GM19238 (cell line): ENCODE measurements around the gene TSKU.
"Not testable (repeated sequence)": the region's sequence is repeated elsewhere in the genome, so short reads cannot be mapped to it uniquely, and the experiment has no call there.

Experiments
- DNase-seq: peaks from one replicate; pipeline ENCODE4 v3.0.0; 2011; ENCODE audit warnings: low spot score; ENCODE audit not compliant: insufficient read length

TSKU gene

DNA sequence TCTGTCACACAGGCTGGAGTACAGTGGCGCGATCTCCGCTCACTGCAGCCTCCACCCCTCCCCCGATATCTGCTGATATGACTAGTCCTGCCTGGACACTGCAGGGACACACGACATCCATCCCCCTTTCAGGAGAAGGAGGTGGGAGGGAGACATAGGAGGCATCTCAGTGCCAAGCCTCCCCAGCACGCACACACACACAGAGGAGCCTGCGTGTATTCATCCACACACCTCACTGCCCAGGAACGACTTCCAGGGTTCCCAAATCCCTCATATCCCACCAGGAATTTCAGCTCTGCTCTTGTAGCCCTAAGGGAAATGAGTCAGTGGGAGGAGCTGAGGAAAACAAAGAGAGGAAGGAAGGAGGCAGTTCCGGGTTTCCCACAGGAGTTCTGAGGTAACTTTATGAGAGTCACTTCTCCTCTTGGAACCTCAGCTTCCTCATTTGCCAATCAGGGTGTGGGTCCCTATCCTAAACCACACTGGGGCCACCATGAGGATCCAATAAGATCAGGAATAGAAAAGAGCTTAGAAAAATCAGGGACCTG is 40.4 kb downstream of the TSKU start:
- DNase-seq, result no peak

DNA sequence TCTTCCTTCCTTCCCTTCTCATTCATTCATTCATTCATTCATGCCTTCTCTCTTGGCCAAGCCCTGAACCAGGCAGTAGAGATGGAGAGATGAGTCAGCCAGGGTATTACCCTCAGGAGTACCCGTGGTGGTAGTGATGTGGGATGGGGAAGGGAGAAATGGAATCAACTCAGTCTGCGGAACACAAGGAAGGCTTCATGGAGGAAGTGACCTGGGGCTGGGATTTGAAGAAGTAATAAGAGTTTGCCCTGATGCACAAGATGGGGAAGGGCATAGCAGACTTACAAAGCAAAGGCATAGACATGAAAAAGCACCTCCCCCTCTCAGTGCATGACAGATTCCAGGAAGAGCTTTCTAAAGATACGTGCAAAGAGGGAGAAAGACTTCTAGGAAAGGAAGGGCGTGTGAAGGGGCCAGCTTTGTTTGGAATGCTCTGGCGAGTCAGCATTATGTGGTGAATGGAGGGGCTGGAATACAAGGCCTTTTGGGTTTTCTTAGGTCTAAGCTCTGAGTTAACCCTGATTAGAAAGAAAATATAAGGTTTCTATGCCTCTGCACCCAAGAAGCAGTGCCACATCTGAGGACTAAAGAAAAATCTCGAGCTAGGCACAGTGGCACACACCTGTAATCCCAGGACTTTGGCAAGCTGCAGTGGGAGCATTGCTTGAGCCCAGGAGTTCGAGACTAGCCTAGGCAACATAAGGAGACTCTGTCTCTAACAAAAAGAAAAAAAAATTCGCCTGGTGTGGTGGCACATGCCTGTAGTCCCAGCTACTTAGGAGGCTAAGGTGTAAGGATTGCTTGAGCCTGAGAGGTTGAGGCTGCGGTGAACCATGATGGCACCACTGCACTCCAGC is 41.2 kb downstream of the TSKU start:
- no peak for DNase-seq

DNA sequence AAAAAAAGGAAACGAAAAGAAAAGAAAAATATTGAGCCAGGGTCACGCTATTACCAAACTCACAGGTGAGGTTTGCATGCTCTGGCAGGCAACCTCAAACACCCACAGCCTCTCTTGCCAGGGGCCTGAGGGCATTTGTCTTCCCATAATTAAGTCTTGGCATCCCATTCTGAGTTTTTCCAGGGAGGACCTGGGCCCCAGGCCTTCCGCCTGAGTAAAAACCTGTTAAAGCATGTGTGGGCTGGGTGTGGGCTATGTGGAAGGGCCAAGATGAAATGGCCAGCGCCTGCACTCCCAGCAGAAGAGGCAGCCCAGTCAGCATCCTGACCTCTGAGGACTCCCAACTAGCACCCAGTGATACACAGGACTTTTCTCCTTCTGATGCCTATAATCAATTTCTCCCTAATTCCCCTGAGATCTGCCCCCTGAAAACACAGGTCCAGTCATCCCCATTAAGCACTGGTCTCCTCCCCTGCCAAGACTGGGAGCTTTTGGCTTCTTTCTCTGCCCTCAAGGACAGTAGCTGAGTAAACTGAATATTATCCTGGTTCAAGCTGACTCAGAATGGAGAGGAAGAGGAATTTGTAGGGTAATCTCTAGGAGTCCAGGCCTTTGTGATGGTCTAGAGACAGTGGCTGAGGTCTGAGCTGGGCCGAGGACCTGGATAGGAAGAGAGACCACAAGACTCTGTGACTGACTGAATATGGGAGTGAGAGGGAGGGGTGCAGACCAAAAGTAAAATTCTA is 42.0 kb downstream of the TSKU start:
- no peak for DNase-seq

DNA sequence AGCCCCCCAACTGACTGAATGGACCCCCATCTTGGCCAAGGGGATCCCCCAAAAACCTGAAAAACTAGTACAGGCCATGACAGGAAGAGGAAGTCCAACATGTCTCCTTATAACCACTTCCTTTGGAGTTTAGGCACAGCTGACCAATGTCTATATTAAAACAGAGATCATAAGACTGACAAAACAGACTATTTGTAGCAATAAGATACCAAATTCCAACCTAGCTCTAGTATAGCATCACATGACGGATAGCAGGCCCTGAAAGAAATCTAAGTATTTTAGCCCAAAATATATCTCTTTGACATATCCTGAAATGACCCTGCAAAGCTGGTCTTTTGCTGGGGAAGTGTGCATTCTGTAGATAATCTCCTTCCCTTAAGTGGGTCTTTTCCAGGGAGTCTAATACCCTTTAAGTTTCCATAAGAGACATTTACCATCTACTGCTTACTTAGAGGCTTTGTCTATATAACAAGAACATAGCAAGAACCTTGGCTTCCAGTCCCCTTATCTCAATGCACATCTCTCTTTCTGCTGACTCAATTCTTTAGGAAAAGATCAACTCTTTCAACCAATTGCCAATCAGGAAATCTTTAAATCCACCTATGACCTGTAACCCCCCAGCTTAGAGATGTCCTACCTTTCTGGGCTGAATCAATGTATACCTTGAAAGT is 42.7 kb downstream of the TSKU start:
- no peak for DNase-seq

DNA sequence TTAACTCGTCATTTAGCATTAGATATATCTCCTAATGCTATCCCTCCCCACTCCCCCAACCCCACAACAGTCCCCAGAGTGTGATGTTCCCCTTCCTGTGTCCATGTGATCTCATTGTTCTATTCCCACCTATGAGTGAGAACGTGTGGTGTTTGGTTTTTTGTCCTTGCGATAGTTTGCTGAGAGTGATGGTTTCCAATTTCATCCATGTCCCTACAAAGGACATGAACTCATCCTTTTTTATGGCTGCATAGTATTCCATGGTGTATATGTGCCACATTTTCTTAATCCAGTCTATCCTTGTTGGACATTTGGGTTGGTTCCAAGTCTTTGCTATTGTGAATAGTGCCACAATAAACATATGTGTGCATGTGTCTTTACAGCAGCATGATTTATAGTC is 43.4 kb downstream of the TSKU start:
- not testable (repeated sequence) for DNase-seq

DNA sequence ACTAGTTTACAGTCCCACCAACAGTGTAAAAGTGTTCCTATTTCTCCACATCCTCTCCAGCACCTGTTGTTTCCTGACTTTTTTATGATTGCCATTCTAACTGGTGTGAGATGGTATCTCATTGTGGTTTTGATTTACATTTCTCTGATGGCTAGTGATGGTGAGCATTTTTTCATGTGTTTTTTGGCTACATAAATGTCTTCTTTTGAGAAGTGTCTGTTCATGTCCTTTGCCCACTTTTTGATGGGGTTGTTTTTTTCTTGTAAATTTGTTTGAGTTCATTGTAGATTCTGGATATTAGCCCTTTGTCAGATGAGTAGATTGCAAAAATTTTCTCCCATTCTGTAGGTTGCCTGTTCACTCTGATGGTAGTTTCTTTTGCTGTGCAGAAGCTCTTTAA is 43.8 kb downstream of the TSKU start:
- DNase-seq, result not testable (repeated sequence)

DNA sequence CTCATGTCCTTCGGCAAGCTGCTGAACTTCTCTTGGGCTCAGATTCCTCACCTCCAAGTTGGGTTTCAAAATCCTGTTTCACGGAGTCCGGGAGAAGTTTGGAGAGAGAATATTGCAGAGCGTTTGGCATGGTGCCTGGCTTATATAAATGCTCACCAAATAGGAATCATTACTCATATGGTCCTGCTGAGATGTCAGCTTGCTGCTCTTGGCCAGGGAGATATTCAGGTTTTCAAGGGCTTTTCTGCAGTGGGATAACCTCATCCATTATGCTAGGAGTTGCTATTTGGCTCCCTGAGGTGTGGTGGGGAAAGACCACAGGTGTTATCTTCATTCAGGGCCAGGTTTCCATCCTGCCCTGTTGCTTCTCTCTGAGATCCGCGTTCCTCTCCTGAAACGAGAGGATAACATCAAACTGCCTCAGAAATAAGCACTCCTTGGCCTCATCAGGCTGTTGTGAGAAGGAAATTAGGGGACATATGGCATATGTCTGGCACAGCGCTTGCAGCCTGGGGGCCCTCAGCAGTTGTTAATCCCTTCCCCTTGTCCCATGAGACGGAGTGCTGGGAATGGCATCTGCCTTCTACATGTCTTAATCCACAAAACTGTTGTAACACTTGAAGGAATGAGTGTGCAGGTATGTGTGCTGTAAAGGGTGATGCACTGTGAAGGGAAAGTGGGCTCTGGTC is 47.6 kb downstream of the TSKU start:
- DNase-seq, result no peak

DNA sequence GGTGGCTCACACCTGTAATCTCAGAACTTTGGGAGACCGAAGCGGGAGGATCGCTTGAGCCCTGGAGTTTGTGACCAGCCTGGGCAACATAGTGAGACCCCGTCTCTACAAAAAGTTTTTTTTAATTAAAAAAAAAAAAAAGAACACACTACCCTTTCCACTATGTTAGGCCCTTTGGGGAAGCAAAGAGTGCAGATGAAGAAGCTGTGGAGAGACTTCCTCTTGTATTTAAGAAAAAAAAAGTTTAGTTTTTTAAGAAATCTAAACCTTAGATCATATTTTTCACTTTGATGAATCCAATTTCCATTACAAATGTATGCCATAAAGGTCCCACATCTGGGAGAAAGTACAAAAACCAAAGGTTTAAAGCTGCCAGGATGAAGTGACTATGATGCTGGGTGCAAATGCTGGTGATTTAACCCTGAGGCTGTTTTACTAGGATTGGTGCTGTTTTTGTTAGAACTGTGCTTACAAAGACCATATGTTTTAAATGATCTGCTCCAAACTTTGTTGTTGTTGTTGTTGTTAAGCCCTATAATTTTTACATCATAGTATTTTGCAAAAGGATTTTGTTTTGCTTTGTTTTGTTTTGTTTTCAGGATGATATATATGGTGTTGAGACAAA is 48.6 kb downstream of the TSKU start:
- DNase-seq, result no peak

DNA sequence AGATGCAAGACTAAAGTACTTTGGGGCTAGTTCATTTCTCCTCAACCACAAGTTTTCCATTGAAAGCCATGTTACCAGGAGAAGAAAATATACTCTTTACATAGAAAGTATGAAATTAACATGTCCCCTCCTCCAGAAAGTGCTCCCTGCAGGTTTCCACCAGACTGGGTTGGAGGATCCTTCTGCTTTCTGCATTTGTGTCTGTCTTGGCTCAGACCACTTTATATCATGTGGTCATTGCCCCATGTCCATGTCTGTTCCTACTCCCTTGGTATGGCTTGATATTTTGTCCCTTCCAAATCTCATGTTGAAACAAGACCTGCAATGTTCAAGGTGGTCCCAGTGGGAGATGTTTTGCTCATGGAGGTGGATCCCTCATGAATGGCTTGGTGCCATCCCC is 49.2 kb downstream of the TSKU start:
- no peak for DNase-seq

DNA sequence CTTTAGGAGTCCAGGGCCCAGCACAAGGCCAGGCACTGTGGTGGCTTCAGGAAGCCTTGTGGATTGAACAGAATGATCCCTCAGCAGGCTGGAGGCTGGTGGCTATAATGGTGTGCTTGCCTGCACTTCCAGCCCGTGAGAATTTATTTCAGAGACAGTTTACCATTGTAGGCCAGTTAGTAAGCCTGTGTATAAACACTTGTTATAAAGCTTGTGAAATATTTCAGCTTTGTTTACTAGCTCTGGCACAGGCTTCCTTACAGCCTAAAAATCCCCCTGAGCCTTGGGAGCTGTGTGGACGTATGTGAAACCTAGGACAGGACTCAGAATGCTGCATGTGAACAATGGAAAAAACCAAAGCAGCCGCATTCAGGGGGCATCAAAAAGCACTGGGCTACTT is 51.0 kb downstream of the TSKU start:
- DNase-seq, result no peak

DNA sequence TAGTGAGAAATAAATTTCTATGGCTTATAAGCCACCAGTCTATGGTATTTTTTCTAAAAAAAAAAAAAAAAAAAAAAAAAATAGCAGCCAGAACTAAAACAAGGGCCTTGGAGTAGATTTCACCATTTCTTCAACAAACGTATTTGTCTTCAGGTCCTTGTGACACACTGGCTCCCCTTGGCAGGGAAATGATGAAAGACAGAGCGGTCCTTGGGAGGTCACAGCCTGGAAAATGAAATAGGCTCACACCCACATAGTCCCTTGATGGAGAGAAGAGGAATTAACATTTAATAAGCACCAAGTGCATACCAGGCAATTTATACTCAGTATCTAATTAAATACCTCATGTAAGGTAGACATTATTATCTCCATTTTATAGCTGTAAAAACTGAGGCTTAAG is 51.9 kb downstream of the TSKU start:
- no peak for DNase-seq

DNA sequence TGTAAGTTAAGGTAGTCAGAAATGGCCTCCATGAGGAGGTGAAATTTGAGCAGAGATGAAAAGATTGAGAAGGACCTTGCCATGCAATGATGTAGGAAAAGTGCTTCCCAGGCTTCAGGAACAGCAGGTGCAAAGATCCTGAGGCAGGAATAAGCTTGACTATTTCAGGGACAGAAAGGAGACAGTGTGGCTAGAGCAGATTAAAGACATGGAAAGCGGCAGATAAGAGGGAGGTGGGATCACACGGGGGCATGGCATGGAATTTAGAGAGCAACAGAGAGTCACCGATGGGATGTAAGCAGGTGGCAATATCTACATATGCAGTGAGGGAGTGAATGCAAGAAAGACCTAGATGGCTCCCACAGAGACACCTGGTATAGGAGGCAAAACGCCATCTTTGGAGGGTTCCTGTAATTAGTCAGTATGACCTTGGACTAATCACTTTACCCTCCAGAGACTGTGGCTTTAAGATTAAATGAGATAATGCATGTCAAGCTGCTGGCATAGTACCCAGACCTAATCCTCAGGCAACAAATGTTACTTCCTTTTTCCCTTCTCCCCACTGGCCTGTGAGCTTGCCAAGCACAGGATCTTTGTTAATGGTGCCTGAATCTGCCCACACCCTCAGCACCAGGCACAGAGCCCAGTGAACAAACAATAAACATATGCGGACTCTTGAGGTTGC is 52.9 kb downstream of the TSKU start:
- no peak for DNase-seq

DNA sequence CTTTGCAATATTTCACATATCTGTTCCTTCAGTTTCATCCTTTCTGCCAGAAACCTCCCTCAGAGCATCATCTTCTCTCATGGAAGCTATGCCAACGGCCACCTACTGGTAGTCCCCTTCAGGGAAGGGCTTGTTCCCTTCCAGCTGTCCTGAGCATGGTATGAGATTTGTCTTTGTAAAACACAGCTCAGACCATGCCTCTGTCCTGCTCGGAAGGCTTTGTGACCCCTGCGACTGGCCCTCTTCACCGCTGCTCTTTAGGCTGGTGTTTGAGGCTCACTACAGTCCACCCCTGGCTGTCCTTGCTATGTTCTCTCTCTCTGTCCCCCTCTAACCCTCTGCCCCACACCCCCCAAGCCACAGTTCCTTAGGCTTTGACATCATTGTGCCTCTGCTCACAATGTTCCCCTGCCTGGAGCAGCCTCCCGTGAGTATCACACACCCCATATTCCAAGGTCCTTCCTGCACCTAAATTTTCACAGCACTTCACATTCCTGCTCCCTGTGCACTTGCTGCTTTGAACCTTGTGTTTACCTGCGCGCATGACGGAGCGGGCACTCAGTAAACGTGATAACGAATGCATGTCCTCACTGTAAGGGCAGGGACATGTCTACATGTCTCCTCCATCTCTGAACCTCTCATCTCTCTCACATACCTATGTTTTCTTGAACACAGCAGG is 53.6 kb downstream of the TSKU start:
- DNase-seq, result no peak

DNA sequence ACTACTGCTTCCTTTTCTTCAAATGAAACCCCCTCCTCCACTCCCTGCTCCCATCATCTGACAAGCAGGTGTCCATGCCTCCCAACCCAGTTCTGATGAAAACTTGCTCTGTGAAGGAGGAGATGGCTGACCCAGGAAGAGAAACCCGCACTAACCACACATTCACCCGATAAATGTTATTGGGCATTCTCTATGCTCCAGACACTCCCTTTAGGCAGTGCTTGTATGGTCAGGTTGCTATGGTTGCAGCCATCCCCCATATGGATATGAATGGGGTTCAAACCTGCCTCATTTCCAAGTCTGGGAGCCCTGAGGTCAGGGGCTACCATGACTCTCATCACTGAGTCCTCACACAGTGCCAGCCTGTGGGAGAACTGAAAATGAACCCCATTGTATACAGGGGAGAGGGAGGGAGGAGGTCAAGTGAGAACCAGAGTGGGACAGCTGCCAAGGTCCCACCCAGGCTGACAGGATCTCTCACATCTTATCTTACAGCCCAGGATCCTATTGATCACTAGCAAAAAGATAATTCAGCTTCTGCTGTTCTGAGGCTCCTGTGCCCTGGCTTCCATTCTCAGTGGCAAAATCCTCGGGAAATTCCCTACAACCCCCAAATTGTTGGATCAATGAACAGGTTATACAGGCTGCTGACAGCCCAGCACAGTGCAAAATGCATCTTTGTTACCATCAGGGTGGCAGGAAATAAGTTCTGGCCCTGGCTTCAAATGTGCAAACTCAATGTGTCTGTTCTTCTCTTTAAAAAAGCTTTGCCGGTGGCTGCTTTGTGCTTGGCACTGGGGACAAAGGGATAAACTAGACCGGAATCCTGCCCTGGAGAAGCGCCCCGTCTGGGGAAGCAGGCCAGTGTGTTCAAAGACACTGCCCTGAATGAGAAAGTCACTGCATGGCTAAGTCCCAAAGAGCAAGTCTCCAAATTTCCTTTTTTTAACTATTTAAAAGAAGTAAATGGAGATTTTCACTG is 54.8 kb downstream of the TSKU start:
- no peak for DNase-seq

DNA sequence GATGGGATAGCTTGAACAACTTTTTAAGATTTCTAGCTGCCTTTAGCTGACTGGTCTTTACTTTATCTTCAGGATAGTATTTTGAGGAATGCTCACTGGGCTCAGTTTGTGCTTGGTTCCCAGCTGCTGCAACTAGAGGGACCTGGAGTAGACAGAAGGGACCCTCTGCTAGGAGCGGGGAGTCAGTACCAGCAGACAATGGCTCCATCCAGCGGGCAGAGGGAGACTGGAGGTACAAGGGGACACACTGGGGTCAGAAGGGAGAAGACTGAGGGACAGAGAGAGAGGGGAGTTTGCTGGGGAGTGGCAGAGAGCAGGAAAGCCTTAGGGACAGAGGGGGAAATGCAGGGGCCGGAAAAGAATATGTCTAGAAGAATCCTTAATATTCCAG is 55.5 kb downstream of the TSKU start:
- DNase-seq, result no peak

DNA sequence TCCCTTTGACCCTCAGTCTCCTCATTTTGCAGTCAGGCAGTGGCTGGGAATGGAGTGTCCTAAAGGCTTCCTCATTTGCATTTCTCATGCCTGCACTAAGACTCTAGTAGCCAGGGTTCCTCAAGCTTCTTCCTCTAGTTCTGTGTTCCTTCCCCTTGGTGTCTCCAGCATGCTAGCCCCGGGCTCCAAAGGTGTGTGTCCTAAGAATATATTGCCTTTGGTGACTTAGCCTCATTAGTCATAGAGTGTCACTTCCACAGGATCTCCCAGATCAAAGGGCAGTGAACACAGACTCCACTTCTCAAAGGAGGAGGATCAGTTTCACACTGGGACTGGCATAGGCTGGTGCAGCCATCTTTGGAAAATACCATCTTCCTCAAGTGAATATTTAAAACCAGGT is 56.2 kb downstream of the TSKU start:
- no peak for DNase-seq

DNA sequence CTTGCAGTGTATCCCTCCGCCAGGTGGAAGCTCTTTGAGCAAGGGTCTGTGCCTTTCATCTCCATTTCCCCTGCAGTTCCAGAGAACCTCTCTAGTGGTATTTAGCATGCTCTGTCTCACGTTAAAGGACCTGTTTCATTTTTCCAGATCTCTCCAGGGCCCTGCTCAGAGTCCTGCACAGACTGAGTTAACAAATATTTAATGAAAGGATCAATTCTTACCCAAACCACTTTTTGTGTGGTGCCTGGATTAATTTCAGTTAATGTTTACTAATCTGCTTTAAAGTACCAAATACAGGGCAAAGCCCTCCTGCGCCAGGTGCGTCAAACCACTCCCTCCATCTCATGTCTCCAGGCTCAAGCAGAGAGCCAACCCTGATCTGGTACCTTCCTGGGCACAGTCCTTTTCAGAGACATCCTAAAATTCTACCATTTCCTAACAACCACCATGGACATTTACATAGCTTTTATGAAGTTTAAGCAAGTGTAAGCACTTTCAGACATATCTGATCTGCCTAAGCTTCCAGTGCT is 58.8 kb downstream of the TSKU start:
- no peak for DNase-seq

DNA sequence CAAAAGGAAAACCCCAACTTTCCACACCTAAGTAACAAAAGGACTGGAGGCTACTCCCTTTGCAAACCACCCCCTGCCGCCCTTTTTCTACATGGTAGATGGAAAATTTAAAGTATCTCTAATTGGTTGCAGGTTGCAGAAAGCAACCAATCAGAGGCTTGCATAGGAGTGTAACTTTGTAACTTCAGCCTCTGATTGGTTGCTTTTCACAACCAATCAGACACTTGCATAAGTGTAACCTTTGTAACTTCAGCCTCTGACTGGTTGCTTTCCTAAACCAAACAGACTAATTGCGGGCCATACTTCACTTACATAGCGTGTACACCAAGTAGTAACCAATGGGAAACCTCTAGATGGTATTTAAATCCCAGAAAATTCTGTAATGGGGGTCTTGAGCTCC is 60.8 kb downstream of the TSKU start:
- DNase-seq, result no peak
